BE2C (cell line): ENCODE data around the gene CCDC88B.

Experiments
- DNase-seq: peaks from one replicate; pipeline ENCODE4 v3.0.0-alpha.2; 2020
- H3K27me3 ChIP-seq: fragments of 250-450 bp; sonication (Bioruptor Pico); 2 replicates; pipeline ENCODE4 v1.5.1; 2020; ENCODE audit warnings: mild to moderate bottlenecking
- H3K36me3 ChIP-seq: fragments of 250-450 bp; sonication (Bioruptor Pico); 2 replicates; pipeline ENCODE4 v1.5.1; 2020; ENCODE audit warnings: mild to moderate bottlenecking
- H3K4me1 ChIP-seq: fragments of 250-450 bp; sonication (Bioruptor Pico); 2 replicates; pipeline ENCODE4 v1.5.1; 2020
- H3K4me3 ChIP-seq: 2 replicates; pipeline ENCODE4 v1.5.1; 2011; ENCODE audit warnings: low read depth, low read length
- H3K9me3 ChIP-seq: fragments of 250-450 bp; sonication (Bioruptor Pico); 2 replicates; pipeline ENCODE4 v1.5.1; 2020
- CTCF ChIP-seq: IDR thresholded peaks from 2 replicates; pipeline ENCODE4 v1.5.1; 2012; ENCODE audit warnings: mild to moderate bottlenecking, low read depth, low read length

The CCDC88B gene

GRCh38 chr11:64385945-64386704 lies 46.1 kb downstream of the CCDC88B start:
- no peak for TF ChIP-seq CTCF
- no peak for DNase-seq
- no peaks in the 10 kb centered on the region for H3K27me3 ChIP-seq
- H3K9me3 ChIP-seq = no peaks in the 10 kb centered on the region
- H3K4me3 ChIP-seq = no peak overlapping the region
- H3K4me1 ChIP-seq = no peaks in the 10 kb centered on the region
- no peaks in the 10 kb centered on the region for H3K36me3 ChIP-seq

GRCh38 chr11:64387916-64388315 lies 47.9 kb downstream of the CCDC88B start:
- TF ChIP-seq CTCF = no peak
- no peak for DNase-seq
- no peaks in the 10 kb centered on the region for H3K4me1 ChIP-seq
- no peak overlapping the region for H3K4me3 ChIP-seq
- H3K9me3 ChIP-seq = no peaks in the 10 kb centered on the region
- no peaks in the 10 kb centered on the region for H3K27me3 ChIP-seq
- H3K36me3 ChIP-seq = no peaks in the 10 kb centered on the region

GRCh38 chr11:64388894-64389293 lies 48.9 kb downstream of the CCDC88B start:
- no peak for TF ChIP-seq CTCF
- Histone ChIP-seq H3K36me3 (no peaks in the 10 kb centered on the region), H3K27me3 (no peaks in the 10 kb centered on the region), H3K4me3 (no peak overlapping the region), H3K9me3 (no peaks in the 10 kb centered on the region), H3K4me1 (no peaks in the 10 kb centered on the region)
- DNase-seq = no peak

- H3K4me1 ChIP-seq = no peaks in the 10 kb centered on the region
- H3K27me3 ChIP-seq = no peaks in the 10 kb centered on the region
- H3K4me3 ChIP-seq = no peak overlapping the region
- no peaks in the 10 kb centered on the region for H3K9me3 ChIP-seq
- H3K36me3 ChIP-seq = no peaks in the 10 kb centered on the region
- no peak for DNase-seq
- no peak for TF ChIP-seq CTCF
Measured at GRCh38 chr11:64389851-64390250, 49.8 kb downstream of the CCDC88B start.

GRCh38 chr11:64390558-64390957 lies 50.6 kb downstream of the CCDC88B start:
- Histone ChIP-seq H3K36me3 (no peaks in the 10 kb centered on the region), H3K4me1 (no peaks in the 10 kb centered on the region), H3K4me3 (no peak overlapping the region), H3K27me3 (no peaks in the 10 kb centered on the region), H3K9me3 (no peaks in the 10 kb centered on the region)
- no peak for TF ChIP-seq CTCF
- DNase-seq = no peak

- no peaks in the 10 kb centered on the region for H3K4me1 ChIP-seq
- H3K36me3 ChIP-seq = no peaks in the 10 kb centered on the region
- TF ChIP-seq CTCF = no peak
- H3K27me3 ChIP-seq = no peaks in the 10 kb centered on the region
- DNase-seq = no peak
- no peak overlapping the region for H3K4me3 ChIP-seq
- no peaks in the 10 kb centered on the region for H3K9me3 ChIP-seq
Measured at GRCh38 chr11:64391839-64392238, 51.8 kb downstream of the CCDC88B start.
